Measurements from ENCODE around the gene MCTP2.

DNA sequence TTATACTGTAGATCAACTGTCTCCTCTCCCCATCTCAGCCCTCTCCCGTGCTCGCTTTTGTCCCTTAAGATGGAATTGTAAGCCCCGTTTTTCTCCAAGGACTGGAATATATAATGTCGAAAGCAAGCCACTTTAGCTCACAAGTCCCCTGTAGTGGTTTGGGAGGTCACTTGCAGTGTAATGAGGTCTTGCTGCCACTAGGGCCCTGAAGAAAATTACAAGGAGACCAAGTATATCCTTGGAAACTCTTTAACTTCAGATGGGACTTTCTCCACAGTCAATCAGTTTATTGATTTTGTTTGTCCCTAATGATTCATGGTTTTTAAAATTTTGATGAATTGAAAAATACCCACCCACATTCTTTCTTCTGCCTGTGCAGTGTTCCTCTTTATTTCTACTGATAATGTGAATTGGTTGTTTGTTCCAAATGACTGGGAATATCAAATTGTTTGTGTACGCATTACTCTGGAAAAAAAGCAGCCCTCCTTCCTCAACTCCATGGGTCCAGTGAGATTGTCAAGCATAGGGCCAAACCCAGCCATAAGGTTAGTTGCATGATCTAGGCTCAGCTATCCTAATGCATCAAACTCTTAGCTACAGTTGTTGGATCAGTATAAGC is 294.8 kb downstream of the MCTP2 start:
- TF ChIP-seq, protein P1, sequence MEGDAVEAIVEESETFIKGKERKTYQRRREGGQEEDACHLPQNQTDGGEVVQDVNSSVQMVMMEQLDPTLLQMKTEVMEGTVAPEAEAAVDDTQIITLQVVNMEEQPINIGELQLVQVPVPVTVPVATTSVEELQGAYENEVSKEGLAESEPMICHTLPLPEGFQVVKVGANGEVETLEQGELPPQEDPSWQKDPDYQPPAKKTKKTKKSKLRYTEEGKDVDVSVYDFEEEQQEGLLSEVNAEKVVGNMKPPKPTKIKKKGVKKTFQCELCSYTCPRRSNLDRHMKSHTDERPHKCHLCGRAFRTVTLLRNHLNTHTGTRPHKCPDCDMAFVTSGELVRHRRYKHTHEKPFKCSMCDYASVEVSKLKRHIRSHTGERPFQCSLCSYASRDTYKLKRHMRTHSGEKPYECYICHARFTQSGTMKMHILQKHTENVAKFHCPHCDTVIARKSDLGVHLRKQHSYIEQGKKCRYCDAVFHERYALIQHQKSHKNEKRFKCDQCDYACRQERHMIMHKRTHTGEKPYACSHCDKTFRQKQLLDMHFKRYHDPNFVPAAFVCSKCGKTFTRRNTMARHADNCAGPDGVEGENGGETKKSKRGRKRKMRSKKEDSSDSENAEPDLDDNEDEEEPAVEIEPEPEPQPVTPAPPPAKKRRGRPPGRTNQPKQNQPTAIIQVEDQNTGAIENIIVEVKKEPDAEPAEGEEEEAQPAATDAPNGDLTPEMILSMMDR (IDR thresholded peaks at IDR 0.05 in 4 of 5, conservative IDR thresholded peaks at IDR 0.05 in 1 of 5) = peak in 1 of 5 experiments; percentile 24
- no peak for TF ChIP-seq POLR2A (IDR thresholded peaks at IDR 0.05)

All from gastrocnemius medialis (tissue), 4 donors.